K562 (cell line): ENCODE data around the gene SEMA6C. TPM values are rescaled to one million over a fixed set of nuclear protein-coding genes. Genes with fewer than 3 reads are reported as not detected.

Experiments
- ATAC-seq: fragments of 200-7000 bp; cut with Tn5 transposase; 3 replicates; pipeline ENCODE4 v1.9.1; 2020; ENCODE audit warnings: moderate library complexity
- BruUV-seq: library from RNA; stranded (reverse); fragments of 400-500 nt; replicated peaks from 2 replicates; lab custom pipeline; 2021; lab: Mats Ljungman, UMichigan
- CTCF ChIA-PET: fragments of 300-600 bp; formaldehyde crosslinking; extraction: SDS; loops from one replicate; lab custom pipeline; 2021; ENCODE audit warnings: low intra/inter-chr PET ratio; lab: Yijun Ruan, JAX
- POLR2A ChIA-PET: fragments of 300-600, 350-650 bp; sonication (Branson Sonifier 250); formaldehyde crosslinking; extraction: SDS; loops from one replicate; lab custom pipeline; 2021; ENCODE audit warnings: antibody characterized with exemption, inconsistent platforms; lab: Yijun Ruan, JAX
- DNase-seq, 4 experiments: peaks; one replicate each; pipeline versions ENCODE4 v3.0.0 to v3.0.0-alpha.2; 2011 to 2018; ENCODE audit warnings: low spot score in 3 of 4, mixed read lengths in 3 of 4; ENCODE audit errors: extremely low read depth in 1 of 4
- FAIRE-seq: peaks from 2 replicates; lab custom pipeline; 2011; peaks lifted over from hg19 to GRCh38; lab: Jason Lieb, UNC
- H2AFZ ChIP-seq: 2 replicates; pipeline ENCODE4 v1.6.0; 2011; ENCODE audit warnings: low read depth, low read length, control low read depth, inconsistent platforms
- H3K27ac ChIP-seq: fragments of 200-600 bp; 3 replicates; pipeline ENCODE4 v1.8.0; 2011; ENCODE audit warnings: low read depth, mild to moderate bottlenecking, control low read depth, inconsistent platforms, low read length, moderate library complexity, mixed read lengths; ENCODE audit errors: extremely low read depth
- H3K27me3 ChIP-seq, 2 experiments: fragments of 300-600 bp in 1 of 2; 2 replicates in 1 of 2; 3 replicates in 1 of 2; pipeline versions ENCODE4 v1.6.0 to v1.8.0; 2011; ENCODE audit warnings: inconsistent platforms in 2 of 2, low read length in 2 of 2, mild to moderate bottlenecking in 1 of 2, mixed read lengths in 1 of 2, moderate library complexity in 1 of 2; ENCODE audit not compliant: control insufficient read depth in 2 of 2, insufficient read depth in 2 of 2
- H3K36me3 ChIP-seq: fragments of 300-600 bp; 3 replicates; pipeline ENCODE4 v1.8.0; 2011; ENCODE audit warnings: mild to moderate bottlenecking, low read length, inconsistent platforms; ENCODE audit not compliant: control insufficient read depth, insufficient read depth
- H3K4me1 ChIP-seq, 2 experiments: fragments of 200-600 bp in 1 of 2; replicated peaks in 1 of 2; 2 replicates in 1 of 2; 3 replicates in 1 of 2; pipeline versions ENCODE4 v1.5.1 to v1.8.0; 2011; ENCODE audit warnings: inconsistent platforms in 2 of 2, low read length in 2 of 2, mild to moderate bottlenecking in 1 of 2, mixed read lengths in 1 of 2, moderate library complexity in 1 of 2; ENCODE audit not compliant: control insufficient read depth in 2 of 2, insufficient read depth in 2 of 2
- H3K4me2 ChIP-seq: 2 replicates; pipeline ENCODE4 v1.6.1; 2011; ENCODE audit warnings: low read length, control low read depth, inconsistent platforms, mixed read lengths; ENCODE audit not compliant: insufficient read depth
- H3K4me3 ChIP-seq: fragments of 200-600 bp; sonication (generic), shearing (Covaris generic); 2 replicates; pipeline ENCODE4 v1.5.1; 2016; ENCODE audit warnings: control low read depth, inconsistent platforms
- H3K79me2 ChIP-seq: fragments of 200-600 bp; 3 replicates; pipeline ENCODE4 v1.8.0; 2011; ENCODE audit warnings: low read length, inconsistent platforms; ENCODE audit not compliant: control insufficient read depth, insufficient read depth
- H3K9ac ChIP-seq, 2 experiments: 2 replicates each; pipeline versions ENCODE4 v1.6.0 to v1.6.1; 2011; ENCODE audit warnings: low read depth in 2 of 2, low read length in 2 of 2, control low read depth in 1 of 2, inconsistent platforms in 1 of 2, mild to moderate bottlenecking in 1 of 2, mixed read lengths in 1 of 2; ENCODE audit not compliant: insufficient read depth in 1 of 2
- H3K9me1 ChIP-seq: one replicate; pipeline ENCODE4 v1.6.0; 2011; ENCODE audit warnings: inconsistent platforms, mild to moderate bottlenecking, low read length, moderate library complexity; ENCODE audit not compliant: control insufficient read depth, insufficient read depth
- H3K9me3 ChIP-seq: replicated peaks from 2 replicates; pipeline ENCODE4 v1.5.1; 2011; ENCODE audit warnings: low read depth, low read length, inconsistent platforms; ENCODE audit not compliant: control insufficient read depth, insufficient read depth
- H4K20me1 ChIP-seq: replicated peaks from 2 replicates; pipeline ENCODE4 v1.6.1; 2011; ENCODE audit warnings: low read length, inconsistent platforms, mixed read lengths; ENCODE audit not compliant: control insufficient read depth, insufficient read depth
- EP300 ChIP-seq: IDR thresholded peaks from 2 replicates; pipeline ENCODE4 v1.6.1; 2012; ENCODE audit warnings: low read length, improper control_type of control experiment
- MTA2 ChIP-seq: fragments of 450-650 bp; IDR thresholded peaks from 2 replicates; pipeline ENCODE4 v1.6.1; 2016; ENCODE audit warnings: low read depth
- POLR3G ChIP-seq: IDR thresholded peaks from 2 replicates; pipeline ENCODE4 v1.6.1; 2011; ENCODE audit not compliant: insufficient read length, insufficient replicate concordance; ENCODE audit errors: extremely low read depth
- PRMT5 ChIP-seq: sonication (generic); formaldehyde crosslinking; IDR thresholded peaks from 2 replicates; pipeline ENCODE4 v1.5.0; 2020; ENCODE audit warnings: missing genetic modification reagents
- TEAD4 ChIP-seq, 2 experiments: sonication (generic) in 1 of 2; formaldehyde crosslinking in 1 of 2; IDR thresholded peaks; 2 replicates each; pipeline versions ENCODE4 v1.6.1 to v1.8.0; 2012 to 2022; ENCODE audit warnings: borderline replicate concordance in 1 of 2, inconsistent platforms in 1 of 2, low read length in 1 of 2, mild to moderate bottlenecking in 1 of 2, missing genetic modification reagents in 1 of 2
- UBTF ChIP-seq, 2 experiments: IDR thresholded peaks; 2 replicates each; pipeline ENCODE4 v1.6.1; 2012; ENCODE audit warnings: improper control_type of control experiment in 2 of 2, low read depth in 2 of 2, low read length in 2 of 2, borderline replicate concordance in 1 of 2
- ZNF263 ChIP-seq: sonication (generic); formaldehyde crosslinking; IDR thresholded peaks from 2 replicates; pipeline ENCODE4 v1.8.0; 2022; ENCODE audit warnings: mild to moderate bottlenecking, missing genetic modification reagents, borderline replicate concordance
- ZNF384 ChIP-seq: IDR thresholded peaks from 2 replicates; pipeline ENCODE4 v1.6.1; 2012; ENCODE audit warnings: low read depth, low read length, improper control_type of control experiment
- ZNF518B ChIP-seq: fragments of 250-450 bp; sonication (Bioruptor Pico); IDR thresholded peaks from 2 replicates; pipeline ENCODE4 v1.5.0; 2021; ENCODE audit warnings: mild to moderate bottlenecking, moderate library complexity
- ZNF655 ChIP-seq: fragments of 250-450 bp; sonication (Bioruptor Pico); IDR thresholded peaks from 2 replicates; pipeline ENCODE4 v1.5.0; 2021
- WGBS: fragments of 100-300 bp; shearing (Covaris generic); methylation state at CpG from one replicate; pipeline ENCODE4 v1.1.6; 2016; ENCODE audit warnings: low coverage, mixed read lengths; ENCODE audit not compliant: insufficient coverage; ENCODE audit errors: missing lambda C conversion rate; 5-methylcytosine and 5-hydroxymethylcytosine counted together
- in situ Hi-C: fragments of 300-500 bp; cut with MboI; formaldehyde crosslinking; loops from 4 replicates; pipeline ENCODE4 v1.15.0; 2018; ENCODE audit warnings: inconsistent platforms, mixed read lengths
- intact Hi-C: fragments of 100-400 bp; cut with micrococcal nuclease; formaldehyde crosslinking; loops from 2 replicates; pipeline ENCODE4 v1.14.2; 2022
- polyA plus RNA-seq, 8 experiments: library from polyadenylated mRNA; depleted of rRNA in 4 of 8; stranded (reverse) in 5 of 8; unstranded in 3 of 8; fragments of >200 nt; fragmentation: Nextera tagmentation in 2 of 8; fragmentation: Illumina TruSeq in 1 of 8; extraction: Ambion mirVana in 2 of 8; extraction: Trizol in 1 of 8; gene quantifications; 2 replicates each; pipeline versions ENCODE4 v1.2.1 to v1.2.3, GENCODE V29; 2011 to 2014; ENCODE audit warnings: inconsistent platforms in 1 of 8, missing spikeins in 1 of 8
- total RNA-seq, 7 experiments: library from RNA; depleted of rRNA in 6 of 7; stranded (reverse); fragments of >200 nt in 6 of 7; fragmentation: Illumina TruSeq in 2 of 7; extraction: Trizol in 2 of 7; gene quantifications; 2 replicates each; pipeline versions ENCODE4 v1.2.1 to v1.2.3, GENCODE V29; 2011 to 2021; ENCODE audit warnings: low replicate concordance in 1 of 7
- TF ChIP-seq, protein P1 (sequence below): fragments of 250-450 bp; sonication (Bioruptor Pico); IDR thresholded peaks from 2 replicates; pipeline ENCODE4 v1.8.0; 2022; ENCODE audit warnings: moderate library complexity, mild to moderate bottlenecking, inconsistent platforms

SEMA6C gene
- total and polyA plus RNA-seq, 9 of the 15 experiments (the other 6 are each of a cell fraction or from before 2014, with no cell fraction given) = 0.03 to 4.6 (median 0.95) TPM

DNA sequence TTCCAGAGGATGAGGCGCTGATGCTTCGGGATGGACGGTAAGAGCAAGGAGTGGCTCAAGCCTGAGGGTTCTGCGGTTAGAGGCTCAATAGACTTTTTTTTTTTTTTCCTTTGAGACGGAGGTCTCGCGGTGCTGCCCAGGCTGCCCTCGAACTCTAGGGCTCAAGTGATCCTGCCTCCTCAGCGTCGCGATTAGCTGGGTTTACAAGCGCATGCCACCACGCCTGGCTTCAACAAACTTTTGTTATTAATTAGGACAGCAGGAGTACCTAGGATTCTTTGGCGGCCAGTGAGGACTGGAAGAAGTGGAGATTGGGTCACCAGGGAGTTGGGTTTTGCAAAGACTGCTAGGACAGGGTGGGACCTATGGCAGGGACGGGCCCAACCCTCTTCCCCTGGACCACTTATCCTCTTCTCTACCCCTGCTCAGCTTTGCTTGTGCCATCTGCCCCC is 20.1 kb upstream of the SEMA6C start:
- intact Hi-C loops (no loop called here), in situ Hi-C loops (no loop called here)
- ChIA-PET CTCF (interaction anchor here (0.7 kb wide), 1 partner anchor 90 kb away, joined by 5 read pairs; no protein-coding TSS in a partner anchor), POLR2A (interaction anchor here (0.6 to 1.7 kb wide), 4 partner anchors 10 to 61 kb away, joined by 3 to 5 read pairs (median 4); partner anchors contain the start of genes TMOD4 and VPS72)
- no peaks in the 10 kb centered on the region for H4K20me1 ChIP-seq
- peak overlapping the region; percentile 94 for H2AFZ ChIP-seq
- H3K9ac ChIP-seq = peak overlapping the region; percentile 87 to 92
- no peaks in the 10 kb centered on the region for H3K9me3 ChIP-seq
- peak overlapping the region; percentile 96 for H3K4me2 ChIP-seq
- H3K36me3 ChIP-seq = peaks cover 32% of the 10 kb centered on the region; the same call in 2 of the 3 replicates
- BruUV-seq = no TSS peak
- H3K27me3 ChIP-seq = no peaks in the 10 kb centered on the region
- H3K27ac ChIP-seq = peak overlapping the region; percentile 65
- H3K9me1 ChIP-seq = no peaks in the 10 kb centered on the region
- H3K4me3 ChIP-seq = peak overlapping the region; percentile 64
- WGBS = 2% methylated on average over 14 of the region's 15 CpGs
- ATAC-seq = peak; percentile 15
- peaks cover 10 to 16% of the 10 kb centered on the region in 2 experiments; a peak in 4 of 5 replicates for H3K4me1 ChIP-seq
- FAIRE-seq = no peak
- no peak for DNase-seq
- H3K79me2 ChIP-seq = peaks cover 31% of the 10 kb centered on the region
- TF ChIP-seq TEAD4 (IDR thresholded peaks at IDR 0.05; ENCODE audit: low read length) (no peak), TEAD4 (CRISPR knock-in tag; IDR thresholded peaks at IDR 0.05; ENCODE audit: borderline replicate concordance) (peak; percentile 25; the same call in 1 of the 2 replicates), EP300 (no peak), ZNF384 (peak; percentile 83), ZNF655 (no peak), UBTF (IDR thresholded peaks at IDR 0.05; ENCODE audit: borderline replicate concordance in 1 of 2, low read depth in 2 of 2, low read length in 2 of 2) (no peak), ZNF263 (peak; percentile 21; the same call in 1 of the 2 replicates), ZNF518B (CRISPR knock-in tag) (no peak), POLR3G (no peak), MTA2 (no peak), PRMT5 (CRISPR knock-in tag) (no peak)
- TF ChIP-seq, protein P1, sequence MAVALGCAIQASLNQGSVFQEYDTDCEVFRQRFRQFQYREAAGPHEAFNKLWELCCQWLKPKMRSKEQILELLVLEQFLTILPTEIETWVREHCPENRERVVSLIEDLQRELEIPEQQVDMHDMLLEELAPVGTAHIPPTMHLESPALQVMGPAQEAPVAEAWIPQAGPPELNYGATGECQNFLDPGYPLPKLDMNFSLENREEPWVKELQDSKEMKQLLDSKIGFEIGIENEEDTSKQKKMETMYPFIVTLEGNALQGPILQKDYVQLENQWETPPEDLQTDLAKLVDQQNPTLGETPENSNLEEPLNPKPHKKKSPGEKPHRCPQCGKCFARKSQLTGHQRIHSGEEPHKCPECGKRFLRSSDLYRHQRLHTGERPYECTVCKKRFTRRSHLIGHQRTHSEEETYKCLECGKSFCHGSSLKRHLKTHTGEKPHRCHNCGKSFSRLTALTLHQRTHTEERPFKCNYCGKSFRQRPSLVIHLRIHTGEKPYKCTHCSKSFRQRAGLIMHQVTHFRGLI = no peak
